Testis (tissue), 2 donors: ENCODE data around the gene PSMD9.

Experiments
- CTCF ChIP-seq, 3 experiments: fragments of 450-650 bp in 2 of 3; fragments of 200-600 bp in 1 of 3; sonication (generic) in 1 of 3; IDR thresholded peaks; one replicate each; pipeline ENCODE4 v1.5.1; 2016 to 2019; ENCODE audit warnings: antibody characterized with exemption in 3 of 3, mild to moderate bottlenecking in 2 of 3, moderate library complexity in 1 of 3
- POLR2A ChIP-seq: fragments of 450-650 bp; IDR thresholded peaks from one replicate; pipeline ENCODE4 v1.6.1; 2017; ENCODE audit warnings: antibody characterized with exemption, mild to moderate bottlenecking, moderate library complexity

DNA sequence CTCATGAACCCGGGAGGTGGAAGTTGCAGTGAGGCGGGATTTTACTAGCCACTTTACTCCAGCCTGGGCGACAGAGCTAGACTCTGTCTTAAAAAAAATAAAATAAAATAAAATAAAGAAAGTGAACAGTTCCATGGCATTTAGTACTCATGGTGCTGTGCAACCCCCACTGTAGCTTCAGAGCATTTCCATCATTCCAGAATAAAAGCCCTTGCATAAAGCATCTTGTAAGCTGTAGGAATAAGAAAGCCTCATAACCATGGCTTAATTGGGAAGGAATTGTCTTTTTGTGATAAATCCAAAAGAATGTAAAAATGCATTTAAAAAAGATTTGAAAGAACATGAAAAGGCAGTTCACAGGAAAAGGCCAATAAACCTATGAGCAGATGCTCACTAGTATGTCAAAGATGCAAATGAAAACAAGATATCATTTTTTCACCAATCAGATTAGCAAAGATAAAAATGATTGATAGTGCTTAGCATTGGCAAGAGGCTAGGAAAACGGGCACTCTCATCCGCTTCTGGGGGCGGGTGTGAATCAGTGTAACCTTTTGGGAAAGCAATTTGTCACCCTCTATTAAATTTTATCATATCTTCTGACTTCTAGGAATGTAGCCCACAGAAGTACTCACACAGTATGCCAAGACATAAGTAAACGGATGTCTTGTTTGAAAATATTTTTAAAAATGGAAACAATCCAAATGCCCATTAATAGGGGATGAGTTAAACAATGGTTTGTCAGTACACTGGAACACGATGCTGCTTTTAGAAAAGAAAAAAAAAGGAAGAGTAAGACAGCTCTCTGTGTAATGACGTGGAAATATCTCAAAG is 76.4 kb downstream of the PSMD9 start:
- no peak for TF ChIP-seq CTCF (IDR thresholded peaks at IDR 0.05)
- no peak for TF ChIP-seq POLR2A
